ENCODE measurements around the gene CISD3. TPM values are rescaled to one million over a fixed set of nuclear protein-coding genes. Genes with fewer than 3 reads are reported as not detected.

The CISD3 gene, protein sequence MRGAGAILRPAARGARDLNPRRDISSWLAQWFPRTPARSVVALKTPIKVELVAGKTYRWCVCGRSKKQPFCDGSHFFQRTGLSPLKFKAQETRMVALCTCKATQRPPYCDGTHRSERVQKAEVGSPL
- 10 to 100 TPM; 17.1 to 17.8 TPM for total RNA-seq

DNA sequence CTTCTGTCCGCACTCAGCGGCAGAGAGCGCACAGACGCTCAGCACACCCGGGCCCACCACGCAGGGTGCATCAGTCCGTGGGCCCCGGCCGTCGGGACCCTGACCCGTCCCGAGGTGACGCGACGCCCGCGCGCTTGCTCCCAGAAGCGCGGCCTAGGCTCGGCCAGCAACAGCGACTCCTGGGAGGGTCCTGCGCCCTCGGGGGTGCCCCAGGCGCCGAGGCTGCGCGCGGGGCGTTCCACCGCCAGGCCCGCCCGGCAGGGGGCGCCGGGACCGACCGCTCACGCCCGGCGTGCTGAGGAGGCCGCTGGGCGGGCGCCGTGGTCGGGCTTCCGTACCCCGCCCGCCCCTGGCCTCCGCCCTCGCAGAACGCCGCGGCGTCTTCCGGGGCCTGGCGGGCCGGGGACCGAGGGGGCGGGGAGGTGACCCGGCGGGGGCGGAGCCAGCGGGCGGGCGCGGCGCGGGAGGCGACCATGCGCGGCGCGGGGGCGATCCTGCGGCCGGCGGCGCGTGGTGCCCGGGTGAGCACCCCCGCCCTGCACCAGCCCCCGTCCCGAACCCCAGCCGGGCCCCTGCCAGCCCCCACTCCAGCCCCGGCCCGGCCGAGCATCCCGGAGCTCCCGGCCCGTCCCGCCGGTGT is at the start of gene CISD3:
TSS of gene CISD3 (plus strand) at position 456 of the 640 bp plus-strand sequence. CDS start at position 474, 18 bp downstream.
- Histone ChIP-seq H3K27ac (peak within 1 kb of the TSS; percentile 81), H3K9me3 (no peaks in the 10 kb centered on the region), H3K27me3 (replicated peaks; ENCODE audit: insufficient read depth) (no peaks in the 10 kb centered on the region), H3K36me3 (no peaks in the 10 kb centered on the region), H3K4me1 (replicated peaks) (peaks cover 31% of the 10 kb centered on the region), H3K4me3 (peak within 1 kb of the TSS; percentile 51 to 66)
- intact Hi-C loops (cut with DNase I): loop anchor here (1.0 kb wide), 1 partner anchor 25 kb away; the partner anchor contains the start of gene MLLT6
- TF ChIP-seq, protein P1, sequence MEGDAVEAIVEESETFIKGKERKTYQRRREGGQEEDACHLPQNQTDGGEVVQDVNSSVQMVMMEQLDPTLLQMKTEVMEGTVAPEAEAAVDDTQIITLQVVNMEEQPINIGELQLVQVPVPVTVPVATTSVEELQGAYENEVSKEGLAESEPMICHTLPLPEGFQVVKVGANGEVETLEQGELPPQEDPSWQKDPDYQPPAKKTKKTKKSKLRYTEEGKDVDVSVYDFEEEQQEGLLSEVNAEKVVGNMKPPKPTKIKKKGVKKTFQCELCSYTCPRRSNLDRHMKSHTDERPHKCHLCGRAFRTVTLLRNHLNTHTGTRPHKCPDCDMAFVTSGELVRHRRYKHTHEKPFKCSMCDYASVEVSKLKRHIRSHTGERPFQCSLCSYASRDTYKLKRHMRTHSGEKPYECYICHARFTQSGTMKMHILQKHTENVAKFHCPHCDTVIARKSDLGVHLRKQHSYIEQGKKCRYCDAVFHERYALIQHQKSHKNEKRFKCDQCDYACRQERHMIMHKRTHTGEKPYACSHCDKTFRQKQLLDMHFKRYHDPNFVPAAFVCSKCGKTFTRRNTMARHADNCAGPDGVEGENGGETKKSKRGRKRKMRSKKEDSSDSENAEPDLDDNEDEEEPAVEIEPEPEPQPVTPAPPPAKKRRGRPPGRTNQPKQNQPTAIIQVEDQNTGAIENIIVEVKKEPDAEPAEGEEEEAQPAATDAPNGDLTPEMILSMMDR (IDR thresholded peaks at IDR 0.05): peak; percentile 78 to 97 (median 92)
- TF ChIP-seq POLR2A (IDR thresholded peaks at IDR 0.05): no peak
- peak; percentile 81 for DNase-seq (ENCODE audit: low spot score)
- WGBS: under 1% methylated on average over 74 of the region's 92 CpGs

DNA sequence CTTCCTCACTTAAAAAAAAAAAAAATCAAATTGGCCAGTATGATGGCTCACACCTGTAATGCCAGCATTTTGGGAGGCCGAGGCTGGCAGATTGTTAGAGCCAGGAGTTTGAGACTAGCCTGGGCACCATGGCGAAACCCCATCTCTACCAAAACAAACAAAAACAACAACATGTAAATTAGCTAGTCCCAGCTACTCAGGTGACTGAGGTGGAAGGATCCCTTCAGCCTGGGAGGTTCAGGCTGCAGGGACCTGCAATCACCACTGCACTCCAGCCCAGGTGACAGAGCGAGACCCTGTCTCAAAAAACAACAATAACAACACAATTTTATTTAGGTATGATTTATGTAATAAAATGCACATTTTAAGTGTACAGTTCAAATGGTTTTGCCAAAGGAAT is 49.0 kb upstream of the CISD3 start:
- TF ChIP-seq, protein P1 (IDR thresholded peaks at IDR 0.05): no peak
- TF ChIP-seq POLR2AphosphoS5 (IDR thresholded peaks at IDR 0.05) (no peak), POLR2A (IDR thresholded peaks at IDR 0.05) (no peak)
- no peaks in the 10 kb centered on the region for H3K36me3 ChIP-seq
- WGBS: 86% methylated on average over 3 of the region's 3 CpGs
- H3K27me3 ChIP-seq (replicated peaks; ENCODE audit: insufficient read depth): no peaks in the 10 kb centered on the region
- no peak overlapping the region for H3K4me3 ChIP-seq
- H3K9me3 ChIP-seq: no peaks in the 10 kb centered on the region
- intact Hi-C loops (cut with DNase I): no loop called here
- no peak for DNase-seq (ENCODE audit: low spot score)
- no peaks in the 10 kb centered on the region for H3K4me1 ChIP-seq (replicated peaks)
- no peak overlapping the region for H3K27ac ChIP-seq

DNA sequence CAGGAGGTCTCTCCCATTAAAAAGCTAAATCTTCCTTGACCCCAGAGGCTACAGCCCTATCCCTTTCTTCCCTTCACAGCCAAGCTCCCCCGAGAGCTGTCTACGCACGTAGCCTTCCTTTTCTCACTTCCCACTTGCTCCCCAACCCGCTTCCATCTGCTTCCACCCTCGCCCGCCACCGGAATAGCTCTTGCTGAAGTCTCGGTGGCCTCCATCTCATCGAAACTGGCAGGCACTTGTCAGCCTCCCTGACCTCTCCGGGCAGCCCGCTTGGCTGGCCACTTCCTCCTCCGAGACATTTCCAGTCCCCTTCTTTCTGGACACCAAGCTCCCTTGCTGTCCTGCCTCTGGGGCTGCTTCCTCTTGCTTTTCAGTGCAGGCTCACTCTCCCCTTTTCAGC is 44.6 kb upstream of the CISD3 start:
- H3K9me3 ChIP-seq: no peaks in the 10 kb centered on the region
- TF ChIP-seq, protein P1 (IDR thresholded peaks at IDR 0.05): no peak
- TF ChIP-seq POLR2AphosphoS5 (IDR thresholded peaks at IDR 0.05): no peak
- no peak for TF ChIP-seq POLR2A (IDR thresholded peaks at IDR 0.05)
- no peak overlapping the region for H3K27ac ChIP-seq
- H3K4me1 ChIP-seq (replicated peaks): no peaks in the 10 kb centered on the region
- WGBS: 81% methylated on average over 12 of the region's 12 CpGs
- H3K27me3 ChIP-seq (replicated peaks; ENCODE audit: insufficient read depth): no peaks in the 10 kb centered on the region
- no peak overlapping the region for H3K4me3 ChIP-seq
- intact Hi-C loops (cut with DNase I): no loop called here
- no peak for DNase-seq (ENCODE audit: low spot score)
- no peaks in the 10 kb centered on the region for H3K36me3 ChIP-seq

DNA sequence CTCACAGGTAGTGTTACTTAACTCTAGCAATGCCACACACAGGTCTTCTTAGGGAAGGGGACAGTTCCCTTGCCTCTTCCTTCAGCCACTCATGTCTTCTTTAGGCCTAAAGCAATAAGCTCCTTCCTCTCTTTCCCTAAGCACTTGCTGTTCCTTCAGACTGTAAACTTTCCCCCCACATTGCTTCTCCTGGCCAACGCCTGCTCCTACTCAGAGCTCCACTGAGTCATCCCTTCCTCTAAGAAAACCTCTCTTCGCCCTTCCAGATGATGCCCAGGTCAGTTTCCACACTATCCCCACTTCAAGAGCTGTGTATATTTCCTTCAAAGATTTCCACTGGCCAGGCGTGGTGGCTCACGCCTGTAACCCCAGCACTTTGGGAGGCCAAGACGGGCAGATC is 42.9 kb upstream of the CISD3 start:
- Histone ChIP-seq H3K27me3 (replicated peaks; ENCODE audit: insufficient read depth) (no peaks in the 10 kb centered on the region), H3K9me3 (no peaks in the 10 kb centered on the region), H3K4me3 (no peak overlapping the region), H3K4me1 (replicated peaks) (no peaks in the 10 kb centered on the region), H3K36me3 (no peaks in the 10 kb centered on the region), H3K27ac (no peak overlapping the region)
- intact Hi-C loops (cut with DNase I): no loop called here
- no peak for DNase-seq (ENCODE audit: low spot score)
- no peak for TF ChIP-seq POLR2AphosphoS5 (IDR thresholded peaks at IDR 0.05)
- no peak for TF ChIP-seq POLR2A (IDR thresholded peaks at IDR 0.05)
- TF ChIP-seq, protein P1 (IDR thresholded peaks at IDR 0.05): no peak
- WGBS: 82% methylated on average over 5 of the region's 5 CpGs

DNA sequence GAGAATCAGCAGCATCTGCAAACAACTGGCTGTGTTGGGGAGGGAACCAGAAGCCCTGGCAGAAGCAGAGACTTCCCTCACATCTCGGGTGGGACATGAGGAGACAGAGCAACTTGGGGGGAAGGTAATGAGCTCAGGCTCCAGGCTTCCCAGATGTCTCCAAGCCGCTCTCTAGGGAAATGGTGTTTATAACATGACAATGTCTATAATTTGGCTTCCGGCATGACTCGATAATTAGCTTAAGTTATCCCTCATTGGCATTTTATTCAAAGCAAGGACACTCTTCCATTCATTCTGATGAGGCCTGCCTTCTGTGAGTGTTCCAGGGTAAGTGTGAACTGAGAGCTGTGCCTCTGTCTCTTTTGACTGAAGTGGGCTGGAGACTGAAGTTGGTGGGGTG is 39.8 kb upstream of the CISD3 start:
- no peak for DNase-seq (ENCODE audit: low spot score)
- 87% methylated on average over 4 of the region's 4 CpGs for WGBS
- intact Hi-C loops (cut with DNase I): no loop called here
- no peak overlapping the region for H3K27ac ChIP-seq
- no peaks in the 10 kb centered on the region for H3K27me3 ChIP-seq (replicated peaks; ENCODE audit: insufficient read depth)
- no peaks in the 10 kb centered on the region for H3K36me3 ChIP-seq
- no peaks in the 10 kb centered on the region for H3K9me3 ChIP-seq
- H3K4me3 ChIP-seq: no peak overlapping the region
- no peak for TF ChIP-seq POLR2A (IDR thresholded peaks at IDR 0.05)
- TF ChIP-seq POLR2AphosphoS5 (IDR thresholded peaks at IDR 0.05): no peak
- TF ChIP-seq, protein P1 (IDR thresholded peaks at IDR 0.05): no peak
- no peaks in the 10 kb centered on the region for H3K4me1 ChIP-seq (replicated peaks)
